Endothelial cell of umbilical vein (primary cell): ENCODE data around the gene RAB17. TPM values are rescaled to one million over a fixed set of nuclear protein-coding genes. Genes with fewer than 3 reads are reported as not detected.

ENCODE experiments used
- BruUV-seq: library from RNA; stranded (reverse); fragments of 400-500 nt; replicated peaks from 2 replicates; lab custom pipeline; 2021; lab: Mats Ljungman, UMichigan
- CTCF ChIA-PET: fragments of 300-600, 350-600 bp; sonication (Branson Sonifier 250); formaldehyde crosslinking; loops from one replicate; lab custom pipeline; 2021; ENCODE audit warnings: antibody characterized with exemption, inconsistent platforms; lab: Charles Lee
- POLR2A ChIA-PET: fragments of 300-600, 350-600 bp; sonication (Branson Sonifier 250); formaldehyde crosslinking; loops from one replicate; lab custom pipeline; 2021; ENCODE audit warnings: antibody characterized with exemption, inconsistent platforms; lab: Charles Lee
- DNase-seq: peaks from one replicate; pipeline ENCODE4 v3.0.0-alpha.2; 2011; ENCODE audit warnings: low read depth, low spot score
- FAIRE-seq: peaks from 2 replicates; lab custom pipeline; 2011; peaks lifted over from hg19 to GRCh38; lab: Jason Lieb, UNC
- H2AFZ ChIP-seq: 2 replicates; pipeline ENCODE4 v1.6.0; 2012; ENCODE audit warnings: low read depth, low read length, control low read depth, inconsistent platforms
- H3K27ac ChIP-seq: 2 replicates; pipeline ENCODE4 v1.5.1; 2011; ENCODE audit warnings: low read depth, mild to moderate bottlenecking, control low read depth, low read length, moderate library complexity; ENCODE audit not compliant: insufficient read depth
- H3K27me3 ChIP-seq, 2 experiments: 2 replicates each; pipeline versions ENCODE4 v1.6.0 to v1.6.1; 2011; ENCODE audit warnings: low read length in 2 of 2, mixed read lengths in 1 of 2; ENCODE audit not compliant: control insufficient read depth in 2 of 2, insufficient read depth in 2 of 2
- H3K36me3 ChIP-seq, 2 experiments: 2 replicates in 1 of 2; 3 replicates in 1 of 2; pipeline ENCODE4 v1.5.1; 2011; ENCODE audit warnings: low read length in 2 of 2, mild to moderate bottlenecking in 1 of 2, moderate library complexity in 1 of 2; ENCODE audit not compliant: control insufficient read depth in 2 of 2, insufficient read depth in 2 of 2; ENCODE audit errors: extremely low read depth in 1 of 2
- H3K4me1 ChIP-seq: 3 replicates; pipeline ENCODE4 v1.5.1; 2011; ENCODE audit warnings: mild to moderate bottlenecking, low read length; ENCODE audit not compliant: control insufficient read depth, insufficient read depth; ENCODE audit errors: extremely low read depth
- H3K4me2 ChIP-seq: 2 replicates; pipeline ENCODE4 v1.6.1; 2011; ENCODE audit warnings: low read length, control low read depth, mixed read lengths; ENCODE audit not compliant: insufficient read depth
- H3K4me3 ChIP-seq, 3 experiments: fragments of 200-600 bp in 1 of 3; sonication (generic), shearing (Covaris generic) in 1 of 3; replicated peaks in 1 of 3; 2 replicates each; pipeline ENCODE4 v1.5.1; 2011 to 2016; ENCODE audit warnings: control low read depth in 3 of 3, low read length in 3 of 3, mild to moderate bottlenecking in 2 of 3, inconsistent platforms in 1 of 3, low read depth in 1 of 3, moderate library complexity in 1 of 3; ENCODE audit not compliant: insufficient read depth in 1 of 3
- H3K79me2 ChIP-seq: 2 replicates; pipeline ENCODE4 v1.6.0; 2012; ENCODE audit warnings: low read length, inconsistent platforms; ENCODE audit not compliant: control insufficient read depth, insufficient read depth
- H3K9ac ChIP-seq: replicated peaks from 2 replicates; pipeline ENCODE3; 2011; ENCODE audit warnings: low read length, control low read depth; ENCODE audit not compliant: insufficient read depth; ENCODE audit errors: extremely low read depth
- H3K9me1 ChIP-seq: replicated peaks from 3 replicates; pipeline ENCODE4 v1.6.0; 2011; ENCODE audit warnings: mild to moderate bottlenecking, low read length; ENCODE audit not compliant: control insufficient read depth, insufficient read depth; ENCODE audit errors: extremely low read depth
- H3K9me3 ChIP-seq: replicated peaks from 2 replicates; pipeline ENCODE4 v1.5.1; 2012; ENCODE audit warnings: low read length, inconsistent platforms; ENCODE audit not compliant: control insufficient read depth, insufficient read depth
- H4K20me1 ChIP-seq: replicated peaks from 2 replicates; pipeline ENCODE3; 2011; ENCODE audit warnings: mild to moderate bottlenecking, low read length; ENCODE audit not compliant: control insufficient read depth, insufficient read depth; ENCODE audit errors: extremely low read depth
- CTCF ChIP-seq, 2 donors: IDR thresholded peaks; 1 replicate in 1 of 2; 2 replicates in 1 of 2; pipeline ENCODE4 v1.5.1; 2011; ENCODE audit warnings: low read length in 2 of 2, mild to moderate bottlenecking in 2 of 2, moderate library complexity in 2 of 2, control low read depth in 1 of 2, inconsistent platforms in 1 of 2, low read depth in 1 of 2; ENCODE audit not compliant: insufficient read depth in 1 of 2; ENCODE audit errors: extremely low read depth in 1 of 2
- EZH2 ChIP-seq: IDR thresholded peaks from 2 replicates; pipeline ENCODE4 v1.6.1; 2012; ENCODE audit warnings: borderline replicate concordance, low read depth, mild to moderate bottlenecking, moderate library complexity, low read length, inconsistent platforms; ENCODE audit not compliant: severe bottlenecking
- FOS ChIP-seq: IDR thresholded peaks from 2 replicates; pipeline ENCODE4 v1.6.1; 2011; ENCODE audit warnings: mild to moderate bottlenecking, low read length, moderate library complexity, borderline replicate concordance; ENCODE audit not compliant: insufficient read depth
- GATA2 ChIP-seq: IDR thresholded peaks from 2 replicates; pipeline ENCODE4 v1.7.0; 2011; ENCODE audit warnings: low read depth, mild to moderate bottlenecking, moderate library complexity, mixed read lengths, low read length; ENCODE audit not compliant: insufficient read length, insufficient read depth
- JUN ChIP-seq: IDR thresholded peaks from 2 replicates; pipeline ENCODE4 v1.6.1; 2011; ENCODE audit warnings: borderline replicate concordance, low read depth; ENCODE audit not compliant: insufficient read length, insufficient read depth
- MAX ChIP-seq: IDR thresholded peaks from 2 replicates; pipeline ENCODE4 v1.6.1; 2011; ENCODE audit not compliant: insufficient read depth, insufficient read length
- MYC ChIP-seq: IDR thresholded peaks from one replicate; pipeline ENCODE4 v1.6.1; 2011; ENCODE audit warnings: mild to moderate bottlenecking, low read depth, low read length
- POLR2A ChIP-seq: IDR thresholded peaks from 2 replicates; pipeline ENCODE4 v1.6.1; 2012; ENCODE audit warnings: low read depth, mild to moderate bottlenecking, control low read depth, low read length
- POLR2AphosphoS5 ChIP-seq: IDR thresholded peaks from 2 replicates; pipeline ENCODE4 v1.6.1; 2012; ENCODE audit warnings: low read depth, mild to moderate bottlenecking, control low read depth, low read length, moderate library complexity; ENCODE audit not compliant: insufficient read depth
- dilution Hi-C: fragments of 300-500 bp; cut with MboI; formaldehyde crosslinking; loops from one replicate; pipeline ENCODE4 v1.15.0; 2019; ENCODE audit warnings: low sequenced_read_pairs; ENCODE audit not compliant: extremely low pct_ligation_motif_present
- intact Hi-C: fragments of 100-400 bp; cut with micrococcal nuclease; formaldehyde crosslinking; loops from one replicate; pipeline ENCODE4 v1.10.0; 2022
- polyA plus RNA-seq, 4 experiments: library from polyadenylated mRNA; depleted of rRNA in 3 of 4; stranded (reverse) in 3 of 4; unstranded in 1 of 4; fragments of >200 nt; gene quantifications; 2 replicates each; pipeline versions ENCODE4 v1.2.1 to v1.2.3, GENCODE V29; 2011 to 2012; ENCODE audit warnings: missing spikeins in 1 of 4
- total RNA-seq: library from RNA; stranded (reverse); gene quantifications from 2 replicates; pipeline ENCODE4 v1.2.3, GENCODE V29; 2021

The RAB17 gene
- total and polyA plus RNA-seq, 2 donors (not counting 3 experiments of a cell fraction or from before 2014, with no cell fraction given), result 0.41 to 0.77 TPM

GRCh38 chr2:237588044-237588696 is 2.4 kb downstream of the RAB17 start:
- no peak overlapping the region for H3K4me3 ChIP-seq
- H3K27me3 ChIP-seq, result peaks cover 0 to 2% of the 10 kb centered on the region in 2 experiments
- no peak for DNase-seq
- intact Hi-C loops, result no loop called here
- H3K4me2 ChIP-seq, result no peak overlapping the region
- no peaks in the 10 kb centered on the region for H3K79me2 ChIP-seq
- no peaks in the 10 kb centered on the region for H3K4me1 ChIP-seq
- dilution Hi-C loops, result no loop called here
- no peak overlapping the region for H2AFZ ChIP-seq
- CTCF ChIA-PET, result no interaction called here
- no peaks in the 10 kb centered on the region for H3K9me1 ChIP-seq
- no peak overlapping the region for H3K9ac ChIP-seq
- TF ChIP-seq FOS (no peak), JUN (no peak), CTCF (IDR thresholded peaks at IDR 0.05; ENCODE audit: extremely low read depth in 1 of 2, insufficient read depth in 1 of 2, low read depth in 1 of 2, low read length in 2 of 2) (no peak), POLR2AphosphoS5 (no peak), MYC (no peak), GATA2 (no peak), POLR2A (no peak), EZH2 (no peak), MAX (no peak)
- POLR2A ChIA-PET, result no interaction called here
- no TSS peak for BruUV-seq
- no peak overlapping the region for H3K27ac ChIP-seq
- FAIRE-seq, result no peak
- no peaks in the 10 kb centered on the region for H4K20me1 ChIP-seq
- H3K36me3 ChIP-seq, result no peaks in the 10 kb centered on the region
- no peaks in the 10 kb centered on the region for H3K9me3 ChIP-seq
